WI38 (cell line): ENCODE measurements around the gene RIN3.

ENCODE experiments used
- H3K4me3 ChIP-seq: 2 replicates; pipeline ENCODE4 v1.5.1; 2011; ENCODE audit warnings: low read depth, mild to moderate bottlenecking, control low read depth, low read length
- TF ChIP-seq, protein P1 (sequence below): IDR thresholded peaks from 2 replicates; pipeline ENCODE4 v1.5.1; 2012; ENCODE audit warnings: low read depth, mild to moderate bottlenecking, control low read depth, low read length

The RIN3 gene

GRCh38 chr14:92565040-92565717, 51.6 kb downstream of the RIN3 start:
- H3K4me3 ChIP-seq, result no peak overlapping the region
- TF ChIP-seq, protein P1, sequence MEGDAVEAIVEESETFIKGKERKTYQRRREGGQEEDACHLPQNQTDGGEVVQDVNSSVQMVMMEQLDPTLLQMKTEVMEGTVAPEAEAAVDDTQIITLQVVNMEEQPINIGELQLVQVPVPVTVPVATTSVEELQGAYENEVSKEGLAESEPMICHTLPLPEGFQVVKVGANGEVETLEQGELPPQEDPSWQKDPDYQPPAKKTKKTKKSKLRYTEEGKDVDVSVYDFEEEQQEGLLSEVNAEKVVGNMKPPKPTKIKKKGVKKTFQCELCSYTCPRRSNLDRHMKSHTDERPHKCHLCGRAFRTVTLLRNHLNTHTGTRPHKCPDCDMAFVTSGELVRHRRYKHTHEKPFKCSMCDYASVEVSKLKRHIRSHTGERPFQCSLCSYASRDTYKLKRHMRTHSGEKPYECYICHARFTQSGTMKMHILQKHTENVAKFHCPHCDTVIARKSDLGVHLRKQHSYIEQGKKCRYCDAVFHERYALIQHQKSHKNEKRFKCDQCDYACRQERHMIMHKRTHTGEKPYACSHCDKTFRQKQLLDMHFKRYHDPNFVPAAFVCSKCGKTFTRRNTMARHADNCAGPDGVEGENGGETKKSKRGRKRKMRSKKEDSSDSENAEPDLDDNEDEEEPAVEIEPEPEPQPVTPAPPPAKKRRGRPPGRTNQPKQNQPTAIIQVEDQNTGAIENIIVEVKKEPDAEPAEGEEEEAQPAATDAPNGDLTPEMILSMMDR, result no peak

DNA sequence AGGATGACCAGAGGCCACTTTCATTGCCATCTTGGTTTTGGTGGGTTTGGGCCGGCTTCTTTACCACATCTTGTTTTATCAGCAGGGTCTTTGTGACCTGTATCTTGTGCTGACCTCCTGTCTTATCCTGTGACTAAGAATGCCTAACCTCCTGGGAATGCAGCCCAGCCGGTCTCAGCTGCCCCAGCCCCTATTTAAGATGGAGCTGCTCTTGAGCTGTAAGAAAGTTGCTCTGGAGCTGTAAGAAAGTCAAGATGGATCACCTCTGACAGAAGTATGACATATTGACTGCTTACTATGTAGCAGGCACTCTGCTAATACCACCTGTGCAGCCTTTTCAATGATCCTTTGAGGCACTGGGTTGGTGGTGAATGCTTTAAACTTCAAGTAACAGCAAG, 52.1 kb downstream of the RIN3 start:
- TF ChIP-seq, protein P1, result no peak

DNA sequence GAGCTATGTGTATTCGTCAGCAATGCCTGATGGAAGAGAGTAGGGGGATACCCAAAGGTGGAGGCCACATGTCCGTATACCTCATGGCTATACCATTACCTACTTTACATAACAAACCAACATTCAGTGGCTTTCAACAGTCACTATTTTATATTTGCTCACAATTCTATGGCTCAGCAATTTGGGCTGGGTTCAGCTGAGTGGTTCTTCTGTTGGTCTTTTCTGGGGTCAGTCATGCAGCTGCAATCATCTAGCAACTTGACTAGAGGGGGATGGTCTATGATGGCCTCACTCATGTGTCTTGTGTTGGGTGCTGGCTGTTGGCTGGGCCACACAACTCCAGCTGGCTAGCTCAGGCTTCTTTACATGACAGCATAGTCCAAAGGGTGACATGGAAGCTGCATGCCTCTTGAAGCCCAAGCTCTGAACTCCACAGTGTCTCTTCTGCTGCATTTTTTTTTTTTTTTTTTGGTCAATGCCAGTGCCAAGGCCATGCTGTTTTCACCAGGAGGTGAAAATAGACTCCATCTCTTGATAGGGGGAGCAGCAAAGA, 53.7 kb downstream of the RIN3 start:
- TF ChIP-seq, protein P1, result no peak
- no peak overlapping the region for H3K4me3 ChIP-seq

More for the DNA sequence above, 52.1 kb downstream of the RIN3 start:
- H3K4me3 ChIP-seq, result no peak overlapping the region

- TF ChIP-seq, protein P1, result no peak
- no peak overlapping the region for H3K4me3 ChIP-seq
Measured at GRCh38 chr14:92568621-92569479, 55.3 kb downstream of the RIN3 start.

DNA sequence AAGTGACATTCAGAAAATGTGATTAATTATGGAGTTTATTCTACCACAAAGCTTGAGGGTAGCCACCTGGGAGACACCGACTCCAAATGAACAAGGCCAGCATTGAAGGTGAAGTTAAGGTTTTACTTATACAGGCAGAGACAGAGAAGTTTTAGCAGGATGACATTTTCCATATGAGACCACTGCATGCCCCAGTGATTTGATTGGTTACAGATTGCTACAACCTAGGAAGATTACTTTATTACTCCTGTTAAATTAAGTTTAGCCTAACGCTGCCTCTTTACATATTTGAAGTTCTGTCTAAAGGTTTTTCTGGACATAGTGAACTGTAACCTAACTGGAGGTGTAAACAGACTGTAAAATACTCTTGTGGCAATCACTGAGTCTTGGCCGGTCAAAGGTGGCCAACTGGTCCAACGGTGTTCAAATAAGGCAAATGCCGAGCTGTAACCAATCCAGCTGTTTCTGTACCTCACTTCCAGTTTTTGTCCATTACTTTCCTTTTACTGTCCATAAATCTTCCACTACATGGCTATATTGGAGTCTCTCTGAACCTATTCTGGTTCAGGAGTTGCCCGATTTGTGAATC, 57.2 kb downstream of the RIN3 start:
- H3K4me3 ChIP-seq, result no peak overlapping the region
- TF ChIP-seq, protein P1, result no peak

- TF ChIP-seq, protein P1, result no peak
- no peak overlapping the region for H3K4me3 ChIP-seq
Measured at GRCh38 chr14:92572050-92572449, 58.5 kb downstream of the RIN3 start.
